ENCODE data around the gene ID2. TPM values are rescaled to one million over a fixed set of nuclear protein-coding genes. Genes with fewer than 3 reads are reported as not detected.

Gene ID2
- total and polyA plus RNA-seq, 2 of the 13 experiments (the other 11 are each of a cell fraction or from before 2014, with no cell fraction given), result 214 to 719 TPM

DNA sequence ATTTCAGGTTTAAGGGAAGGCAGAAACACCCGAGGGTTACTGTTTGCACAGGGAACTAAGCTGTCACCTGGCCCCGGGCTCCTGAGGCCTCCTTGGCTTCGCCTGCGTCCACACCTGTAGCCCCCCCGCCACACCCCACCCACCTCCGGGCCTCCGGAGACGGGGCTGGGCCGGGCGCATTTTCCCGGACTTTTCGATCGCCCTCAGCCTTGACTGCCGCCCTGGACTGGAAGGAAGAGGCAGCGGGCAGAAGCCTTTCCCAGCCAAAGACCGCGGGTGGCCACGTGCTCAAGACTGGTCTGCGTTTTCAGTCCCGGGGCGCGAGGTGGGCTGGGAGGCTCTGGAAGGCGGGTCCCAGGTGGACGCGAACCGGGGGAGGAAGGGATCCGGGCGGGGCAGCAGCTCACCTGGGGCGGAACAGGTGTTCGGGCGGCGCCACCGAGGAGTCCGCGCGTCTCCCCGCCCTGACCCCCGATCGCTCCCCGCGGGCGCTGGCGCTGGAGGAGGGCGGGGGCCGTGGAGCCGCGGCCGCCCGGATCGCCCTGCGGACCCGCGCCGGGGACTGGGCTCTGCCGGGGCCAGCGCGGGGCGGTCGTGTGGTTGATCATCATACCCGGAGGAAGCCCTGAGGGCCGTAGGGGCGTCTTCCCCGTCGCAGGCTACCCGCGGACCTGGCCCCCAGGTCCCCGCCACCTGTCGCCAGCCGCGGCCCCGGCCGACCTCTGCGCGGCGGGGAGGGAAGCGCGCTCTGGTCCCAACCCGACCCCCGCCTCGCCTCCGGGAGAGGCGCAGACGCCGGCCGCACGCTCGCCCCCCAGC is 3.2 kb downstream of the ID2 start (continued):
- TF ChIP-seq REPIN1 (CRISPR knock-in tag; IDR thresholded peaks at IDR 0.05; ENCODE audit: borderline replicate concordance, low read depth), result peak; percentile 84
- no peak for TF ChIP-seq MTF2 (CRISPR knock-in tag; IDR thresholded peaks at IDR 0.05; ENCODE audit: borderline replicate concordance)
- TF ChIP-seq U2AF2 (IDR thresholded peaks at IDR 0.05; ENCODE audit: low read depth, low read length), result no peak
- peak; percentile 81 for TF ChIP-seq MXD3 (CRISPR knock-in tag; IDR thresholded peaks at IDR 0.05)
- peak; percentile 27; the same call in 1 of the 2 replicates for TF ChIP-seq PHF20 (CRISPR knock-in tag; IDR thresholded peaks at IDR 0.05)
- no peak for TF ChIP-seq SRSF9 (IDR thresholded peaks at IDR 0.05; ENCODE audit: borderline replicate concordance, insufficient read depth, low read depth, low read length, poor library complexity, severe bottlenecking)
- TF ChIP-seq ARHGAP35 (CRISPR knock-in tag; IDR thresholded peaks at IDR 0.05; ENCODE audit: borderline replicate concordance), result peak; percentile 28
- peak; percentile 45; the same call in 1 of the 2 replicates for TF ChIP-seq FOXO1 (CRISPR knock-in tag; IDR thresholded peaks at IDR 0.05)
- peak; percentile 46 for TF ChIP-seq GATAD2A (CRISPR knock-in tag; IDR thresholded peaks at IDR 0.05)
- peak; percentile 44; the same call in 1 of the 2 replicates for TF ChIP-seq ZNF124 (CRISPR knock-in tag; IDR thresholded peaks at IDR 0.05)
- peak; percentile 0; the same call in 1 of the 2 replicates for TF ChIP-seq ZNF776 (CRISPR knock-in tag; IDR thresholded peaks at IDR 0.05)
- TF ChIP-seq ZFP82 (CRISPR knock-in tag; IDR thresholded peaks at IDR 0.05; ENCODE audit: borderline replicate concordance), result peak; percentile 76; the same call in 1 of the 2 replicates
- peak; percentile 83 for TF ChIP-seq BRF2 (CRISPR knock-in tag; IDR thresholded peaks at IDR 0.05)
- TF ChIP-seq ESRRA (CRISPR knock-in tag; IDR thresholded peaks at IDR 0.05; ENCODE audit: low read depth), result peak; percentile 29
- TF ChIP-seq ZNF333 (CRISPR knock-in tag; IDR thresholded peaks at IDR 0.05; ENCODE audit: borderline replicate concordance), result no peak
- TF ChIP-seq ELF1 (CRISPR knock-in tag; IDR thresholded peaks at IDR 0.05), result peak; percentile 19; the same call in 1 of the 2 replicates
- TF ChIP-seq ZNF768 (CRISPR knock-in tag; IDR thresholded peaks at IDR 0.05), result peak; percentile 55; the same call in 1 of the 2 replicates
- peak; percentile 50; the same call in 1 of the 2 replicates for TF ChIP-seq ZNF615 (CRISPR knock-in tag; IDR thresholded peaks at IDR 0.05; ENCODE audit: borderline replicate concordance)
- TF ChIP-seq ZNF619 (CRISPR knock-in tag; IDR thresholded peaks at IDR 0.05), result 0 out of 2 replicates have a peak, but pooled peaks have one; percentile 42
- no peak for TF ChIP-seq PREB (CRISPR knock-in tag; IDR thresholded peaks at IDR 0.05)
- TF ChIP-seq, protein P1, sequence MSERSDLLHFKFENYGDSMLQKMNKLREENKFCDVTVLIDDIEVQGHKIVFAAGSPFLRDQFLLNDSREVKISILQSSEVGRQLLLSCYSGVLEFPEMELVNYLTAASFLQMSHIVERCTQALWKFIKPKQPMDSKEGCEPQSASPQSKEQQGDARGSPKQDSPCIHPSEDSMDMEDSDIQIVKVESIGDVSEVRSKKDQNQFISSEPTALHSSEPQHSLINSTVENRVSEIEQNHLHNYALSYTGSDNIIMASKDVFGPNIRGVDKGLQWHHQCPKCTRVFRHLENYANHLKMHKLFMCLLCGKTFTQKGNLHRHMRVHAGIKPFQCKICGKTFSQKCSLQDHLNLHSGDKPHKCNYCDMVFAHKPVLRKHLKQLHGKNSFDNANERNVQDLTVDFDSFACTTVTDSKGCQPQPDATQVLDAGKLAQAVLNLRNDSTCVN (CRISPR knock-in tag; IDR thresholded peaks at IDR 0.05; ENCODE audit: borderline replicate concordance), result 0 out of 2 replicates have a peak, but pooled peaks have one; percentile 47
- TF ChIP-seq E2F2 (CRISPR knock-in tag; IDR thresholded peaks at IDR 0.05; ENCODE audit: borderline replicate concordance), result no peak
- no peak; the same call in 1 of the 2 replicates for TF ChIP-seq ZNF335 (CRISPR knock-in tag; IDR thresholded peaks at IDR 0.05)
- peak; percentile 87 for TF ChIP-seq MEF2D (CRISPR knock-in tag; IDR thresholded peaks at IDR 0.05)
- TF ChIP-seq ZNF33B (CRISPR knock-in tag; IDR thresholded peaks at IDR 0.05), result no peak; the same call in 1 of the 2 replicates

Measured in HepG2 (cell line).